Gastrocnemius medialis (tissue), 4 donors: ENCODE results near the gene NLGN4X.

ENCODE experiments used
- CTCF ChIP-seq, 5 experiments: fragments of 450-650 bp in 3 of 5; fragments of 200-600 bp in 2 of 5; sonication (generic) in 2 of 5; IDR thresholded peaks in 4 of 5; conservative IDR thresholded peaks in 1 of 5; 1 replicate in 4 of 5; 2 replicates in 1 of 5; pipeline ENCODE4 v1.5.1; 2016 to 2019; ENCODE audit warnings: antibody characterized with exemption in 5 of 5, mild to moderate bottlenecking in 3 of 5, moderate library complexity in 3 of 5
- POLR2A ChIP-seq, 2 donors: fragments of 450-650 bp; IDR thresholded peaks; one replicate each; pipeline ENCODE4 v1.6.1; 2017; ENCODE audit warnings: antibody characterized with exemption in 2 of 2, mild to moderate bottlenecking in 2 of 2, moderate library complexity in 2 of 2

GRCh38 chrX:6053141-6053540 is 175.5 kb downstream of the NLGN4X start:
- TF ChIP-seq CTCF (IDR thresholded peaks at IDR 0.05 in 4 of 5, conservative IDR thresholded peaks at IDR 0.05 in 1 of 5): no peak
- no peak for TF ChIP-seq POLR2A (IDR thresholded peaks at IDR 0.05)
